GM03348 (cell line): ENCODE results near the gene NDUFAF5.

Experiments used
- DNase-seq: peaks from one replicate; pipeline ENCODE4 v3.0.0; 2012; ENCODE audit warnings: low spot score

Gene NDUFAF5

GRCh38 chr20:13778827-13779226 lies 6.0 kb upstream of the NDUFAF5 start:
- no peak for DNase-seq

DNA sequence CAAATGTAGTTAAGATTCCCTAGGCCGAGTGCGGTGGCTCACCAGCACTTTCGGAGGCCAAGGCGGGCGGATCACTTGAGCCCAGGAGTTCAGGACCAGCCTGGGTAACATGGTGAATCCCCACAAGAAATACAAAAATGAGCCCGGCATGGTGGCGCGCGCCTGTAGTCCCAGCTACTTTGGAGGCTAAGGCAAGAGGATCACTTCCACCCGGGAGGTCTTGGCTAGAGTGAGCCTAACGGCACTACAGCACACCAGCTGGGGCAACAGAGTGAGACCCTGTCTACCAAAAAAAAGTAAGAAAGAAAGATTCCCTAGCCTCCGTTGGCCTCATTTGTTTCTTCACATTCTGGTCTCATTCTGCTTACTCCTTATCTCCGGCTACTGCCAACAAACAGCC lies 1.3 kb upstream of the NDUFAF5 start:
- DNase-seq = no peak

DNA sequence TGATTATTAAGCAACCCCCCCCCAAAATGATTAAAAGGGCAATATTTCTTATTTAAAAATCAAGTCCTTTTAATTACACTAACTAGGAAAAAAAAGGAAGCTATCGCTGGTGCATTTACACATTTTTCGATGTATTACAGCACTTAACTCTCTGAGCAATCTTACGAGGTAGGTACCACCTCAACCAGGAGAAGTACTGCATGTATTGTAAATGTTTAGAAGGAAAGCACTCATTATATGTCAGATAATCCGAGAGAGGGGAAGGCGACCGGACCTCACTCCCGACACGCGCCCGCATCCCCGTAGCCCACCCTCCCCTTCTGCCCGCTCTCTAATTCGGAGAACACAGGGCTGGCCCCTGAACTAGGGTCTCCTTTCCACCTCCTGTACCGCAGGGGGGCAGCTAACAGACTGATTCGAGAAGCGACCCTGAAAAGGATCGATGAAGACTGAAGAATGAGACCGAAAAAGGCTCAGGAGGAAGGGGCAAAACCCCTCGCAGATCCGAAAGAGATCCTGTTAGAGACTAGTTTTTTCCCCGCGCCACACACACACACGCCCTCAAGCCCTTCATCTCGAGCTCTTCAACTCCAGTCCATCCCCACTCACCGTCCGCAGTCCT lies 446 bp upstream of the NDUFAF5 start:
- peak; percentile 13 for DNase-seq

GRCh38 chr20:13786143-13786828 lies 1.5 kb downstream of the NDUFAF5 start:
- DNase-seq = no peak

- DNase-seq = peak; percentile 67
These were observed 3.5 kb downstream of the NDUFAF5 start for GRCh38 chr20:13788167-13788834.

DNA sequence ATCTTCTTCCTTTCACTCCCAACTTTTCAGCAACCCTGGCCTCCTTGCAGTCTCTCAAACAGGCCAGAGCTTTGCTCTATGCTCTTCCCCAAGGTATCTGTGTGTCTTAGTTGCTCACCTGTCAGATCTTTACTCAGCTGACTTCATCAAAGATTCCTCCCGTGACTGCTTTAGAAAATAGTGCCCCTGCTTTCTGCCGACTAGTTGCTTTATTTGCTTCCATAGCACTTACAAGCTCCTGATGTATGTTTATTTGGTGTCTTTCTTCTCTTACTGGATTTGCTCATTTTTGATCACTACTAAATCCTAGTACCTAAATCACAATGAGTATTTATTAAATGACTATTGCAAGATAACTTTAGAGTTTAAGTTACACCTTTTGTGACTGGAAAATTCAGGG lies 5.9 kb downstream of the NDUFAF5 start:
- no peak for DNase-seq

- no peak for DNase-seq
These were observed 7.0 kb downstream of the NDUFAF5 start for GRCh38 chr20:13791540-13792459.

GRCh38 chr20:13793001-13793400 lies 8.2 kb downstream of the NDUFAF5 start:
- no peak for DNase-seq

DNA sequence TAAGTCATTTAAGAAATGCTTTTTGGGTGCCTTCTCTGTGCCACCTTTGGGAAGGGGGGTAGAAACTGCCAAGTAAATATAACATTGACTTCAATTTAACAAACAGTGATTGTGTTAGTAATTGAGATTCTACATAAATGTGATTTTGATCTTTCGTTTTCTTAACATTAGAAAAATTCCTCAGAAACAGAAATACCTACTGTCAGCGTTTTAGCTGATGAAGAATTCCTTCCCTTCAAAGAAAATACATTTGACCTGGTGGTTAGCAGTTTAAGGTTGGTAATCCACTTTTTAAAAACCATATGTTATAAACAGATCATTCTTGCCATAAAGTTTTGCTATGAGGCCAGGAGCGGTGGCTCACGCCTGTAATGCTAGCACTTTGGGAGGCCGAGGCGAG lies 9.8 kb downstream of the NDUFAF5 start:
- DNase-seq = no peak

DNA sequence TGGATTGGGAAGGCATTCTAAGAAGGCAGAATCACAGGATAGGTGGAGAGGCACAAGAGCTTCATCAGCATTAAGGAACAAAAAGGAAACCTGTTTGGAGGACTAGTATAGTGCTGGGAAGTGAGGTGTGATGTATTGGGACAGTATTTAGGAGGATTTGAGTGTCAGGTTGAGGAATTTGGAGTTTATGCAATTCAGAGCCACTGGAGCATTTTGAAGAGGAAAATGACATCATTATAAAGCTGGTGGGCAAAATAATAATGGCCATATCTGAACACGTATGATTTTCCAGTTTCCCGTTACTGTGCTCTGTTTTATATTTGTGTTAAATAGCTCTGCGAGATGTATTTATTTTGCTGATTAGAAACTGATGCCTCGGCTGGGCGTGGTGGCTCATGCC lies 14.2 kb downstream of the NDUFAF5 start:
- no peak for DNase-seq

DNA sequence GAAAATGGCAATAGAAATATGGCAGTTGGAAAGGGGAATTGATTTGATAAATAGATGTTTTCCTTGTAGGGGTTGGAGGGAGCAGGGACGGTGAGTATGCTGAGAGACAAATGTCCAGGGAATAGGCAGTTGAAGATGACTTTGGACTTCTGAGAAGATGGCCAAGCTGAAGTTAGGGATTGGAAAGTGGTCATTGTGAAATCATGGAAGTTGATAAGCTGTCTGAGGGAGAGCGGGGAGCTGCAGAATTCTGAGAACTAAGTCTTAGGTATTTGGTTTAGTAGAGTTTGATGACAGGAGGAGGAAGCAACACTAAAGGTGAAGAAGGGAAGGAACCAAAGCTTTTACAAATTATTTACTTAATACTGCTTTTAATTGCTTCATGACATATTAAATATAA lies 15.1 kb downstream of the NDUFAF5 start:
- no peak for DNase-seq

GRCh38 chr20:13800728-13801134 lies 15.9 kb downstream of the NDUFAF5 start:
- DNase-seq = peak; percentile 90

DNA sequence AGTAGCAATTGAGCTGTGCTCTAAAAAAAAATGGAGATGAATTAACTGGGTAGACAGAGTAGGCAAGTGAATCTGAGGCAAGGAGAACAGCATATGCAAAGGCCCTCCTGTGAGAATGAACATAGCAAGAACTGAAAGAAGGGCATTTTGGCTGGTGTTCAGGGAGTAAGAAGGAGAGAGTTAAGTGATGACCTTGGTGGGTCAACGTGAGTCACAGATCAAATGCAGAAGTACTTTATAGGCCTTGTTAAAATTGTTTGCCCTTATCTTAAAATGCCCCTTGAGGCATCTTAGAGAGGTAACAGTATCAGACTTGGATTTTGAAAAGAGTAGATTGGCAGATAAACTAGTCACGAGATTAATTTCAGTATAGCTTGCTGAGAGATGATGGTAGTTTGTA lies 24.5 kb downstream of the NDUFAF5 start:
- DNase-seq = no peak

DNA sequence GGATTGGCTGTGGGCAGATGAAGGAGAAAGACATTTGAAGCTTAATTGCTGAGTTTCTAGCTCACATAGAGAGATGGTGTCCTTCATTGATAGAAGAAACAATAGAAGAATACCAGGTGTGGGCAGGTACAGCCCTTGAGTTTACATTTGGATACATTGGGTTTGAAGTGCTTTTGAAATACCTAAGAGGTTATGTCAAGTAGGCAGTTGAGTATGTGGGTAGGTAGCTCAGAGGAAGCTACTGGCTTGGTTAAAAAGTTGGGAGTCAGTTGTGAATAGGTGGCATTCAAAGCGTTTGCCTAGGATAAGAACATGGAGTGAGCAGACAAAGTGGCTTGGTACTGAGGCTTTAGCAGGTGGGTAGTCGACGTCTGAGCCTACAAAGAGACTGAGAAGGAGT lies 25.0 kb downstream of the NDUFAF5 start:
- DNase-seq = no peak

DNA sequence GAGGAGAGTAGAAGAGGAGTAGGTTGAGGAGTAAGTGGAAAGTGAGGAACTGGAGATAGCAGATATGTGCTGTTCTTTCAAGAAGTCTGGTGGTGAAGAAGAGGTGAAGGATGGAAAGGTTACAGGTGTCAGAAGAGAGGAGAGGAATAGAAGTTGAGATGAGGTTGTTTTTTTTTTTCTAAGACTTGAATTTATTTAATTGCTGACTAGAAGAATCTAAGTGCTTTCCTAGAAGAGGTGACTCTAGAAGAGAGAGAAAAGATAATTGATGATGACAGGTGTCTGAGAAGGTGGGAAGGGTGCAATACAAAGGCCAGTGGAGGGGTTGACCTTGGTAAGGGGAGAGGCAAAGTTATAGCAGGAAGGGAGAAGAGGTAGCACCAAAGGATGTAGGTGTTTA lies 25.6 kb downstream of the NDUFAF5 start:
- DNase-seq = no peak

DNA sequence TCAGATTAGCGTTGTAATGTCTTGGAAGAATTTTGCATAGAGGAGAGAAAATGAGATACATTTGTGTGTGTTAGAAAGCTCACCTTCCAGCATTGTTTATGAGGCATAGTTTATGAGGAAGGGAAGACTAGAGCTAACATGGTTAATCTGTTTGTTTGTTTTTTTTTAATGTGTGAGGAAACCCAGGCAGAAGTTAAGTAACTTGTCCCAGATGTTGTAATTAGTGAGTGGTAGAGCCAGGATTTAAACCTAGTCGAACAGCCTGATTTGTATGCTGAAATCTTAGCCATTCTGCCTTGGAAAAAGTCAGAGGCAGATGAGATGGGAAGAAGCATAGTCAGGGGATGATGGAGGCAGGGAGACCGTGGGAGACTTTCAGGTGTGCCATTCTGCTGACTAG lies 29.1 kb downstream of the NDUFAF5 start:
- no peak for DNase-seq

DNA sequence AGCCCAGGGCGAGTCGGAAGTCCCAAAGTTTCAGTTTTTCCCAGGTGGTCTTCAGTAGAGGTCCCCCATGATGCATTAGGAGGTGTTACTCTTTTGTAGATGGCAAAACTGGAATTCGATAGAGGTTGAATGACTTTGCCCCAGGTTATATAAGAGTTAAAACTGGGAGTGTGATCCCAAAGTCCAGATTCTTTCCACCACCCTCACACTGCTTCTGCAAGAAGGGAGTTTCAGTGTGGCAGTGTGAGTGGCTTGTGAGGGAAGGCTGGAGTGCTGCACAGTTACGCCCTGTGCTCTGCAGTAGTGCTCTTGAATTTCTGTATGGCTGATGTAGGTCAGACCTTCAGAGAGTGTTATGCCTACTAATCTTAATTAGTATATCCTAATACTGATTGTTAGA lies 29.8 kb downstream of the NDUFAF5 start:
- no peak for DNase-seq

GRCh38 chr20:13816757-13817156 lies 31.9 kb downstream of the NDUFAF5 start:
- no peak for DNase-seq

DNA sequence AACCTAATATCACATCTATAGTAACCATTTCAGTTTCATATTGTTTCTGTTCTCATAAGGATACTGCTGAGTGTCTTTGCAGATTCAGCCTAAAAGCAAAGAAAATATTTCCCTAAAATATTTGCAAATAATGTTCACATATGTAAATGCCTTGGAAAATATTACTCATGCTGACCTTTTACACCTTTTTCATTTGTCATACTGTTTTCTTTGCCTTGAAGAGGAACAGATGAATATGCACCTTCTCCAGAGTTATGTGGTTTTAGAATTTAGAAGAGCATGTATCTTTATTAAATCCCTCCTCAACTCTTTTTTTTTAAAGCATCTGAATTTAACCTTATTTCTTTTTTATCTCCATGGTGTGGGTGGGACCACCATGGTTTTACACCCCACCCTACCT lies 32.5 kb downstream of the NDUFAF5 start:
- DNase-seq = no peak

GRCh38 chr20:13819885-13820645 lies 35.2 kb downstream of the NDUFAF5 start:
- DNase-seq = peak; percentile 61

- peak; percentile 79 for DNase-seq
These were observed 37.0 kb downstream of the NDUFAF5 start for GRCh38 chr20:13821876-13822275.

DNA sequence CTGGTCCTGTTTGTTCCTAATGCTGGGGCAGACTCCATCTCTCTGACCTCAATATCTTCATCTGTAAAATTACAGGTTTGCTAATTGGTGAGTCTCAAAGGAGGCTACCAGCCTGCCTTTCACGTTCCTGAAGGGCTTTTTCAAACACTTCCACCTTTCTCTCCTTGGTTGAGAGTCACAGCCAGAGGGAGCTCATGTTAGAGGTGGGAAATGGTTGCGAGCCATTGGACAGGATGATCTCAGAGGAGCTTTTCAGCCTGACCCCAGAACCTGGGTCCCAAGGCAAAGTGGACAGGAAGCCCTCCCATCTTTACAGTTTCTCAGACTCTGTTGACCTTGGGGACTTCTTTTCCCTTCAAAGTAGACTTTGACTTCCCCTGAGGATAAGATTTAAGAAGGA lies 37.6 kb downstream of the NDUFAF5 start:
- no peak for DNase-seq
